ENCODE data around the gene GPR107. TPM values are rescaled to one million over a fixed set of nuclear protein-coding genes. Genes with fewer than 3 reads are reported as not detected.

Gene GPR107
- total RNA-seq, 1 experiment from 2014 or later: 20.0 TPM

DNA sequence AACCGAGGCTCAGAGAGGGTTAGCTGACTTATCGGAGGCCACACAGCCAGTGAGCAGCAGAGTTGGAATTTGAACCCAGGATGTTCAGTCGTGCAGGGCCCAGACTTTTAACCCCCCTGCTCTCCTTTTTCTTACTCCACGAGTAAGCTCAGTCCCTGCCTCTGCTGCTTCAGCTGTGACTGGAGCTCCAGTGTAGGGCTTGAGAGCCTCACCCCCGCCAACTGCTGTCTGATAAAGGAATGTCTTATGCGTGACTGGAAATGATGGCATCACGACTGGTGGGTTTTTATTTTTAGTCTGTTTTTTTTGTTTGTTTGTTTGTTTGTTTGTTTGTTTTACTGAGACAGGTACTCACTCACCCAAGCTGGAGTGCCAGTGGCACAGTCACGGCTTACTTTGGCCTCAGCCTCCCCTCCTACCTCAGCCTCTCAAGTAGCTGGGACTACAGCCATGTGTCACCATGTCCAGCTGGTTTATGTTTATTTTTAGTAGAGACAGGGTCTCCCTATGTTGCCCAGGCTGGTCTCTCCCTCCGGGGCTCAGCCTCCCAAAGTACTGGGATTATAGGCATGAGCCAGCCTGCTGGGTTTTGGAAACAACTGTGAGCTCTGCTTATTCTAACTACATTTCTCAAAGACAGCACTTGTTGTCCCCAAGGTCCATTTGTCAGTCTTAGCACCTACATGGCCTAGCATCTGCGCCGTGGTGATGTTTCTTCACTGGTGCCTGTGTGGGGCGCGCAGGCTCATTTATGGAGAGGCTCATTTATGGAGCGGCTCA is 66.0 kb downstream of the GPR107 start:
- in situ Hi-C loops (cut with HindIII; ENCODE audit: low pct_unique_long_range_greater_than_20kb, low sequenced_read_pairs): no loop called here
- peak; percentile 14 for DNase-seq (ENCODE audit: low read depth)

DNA sequence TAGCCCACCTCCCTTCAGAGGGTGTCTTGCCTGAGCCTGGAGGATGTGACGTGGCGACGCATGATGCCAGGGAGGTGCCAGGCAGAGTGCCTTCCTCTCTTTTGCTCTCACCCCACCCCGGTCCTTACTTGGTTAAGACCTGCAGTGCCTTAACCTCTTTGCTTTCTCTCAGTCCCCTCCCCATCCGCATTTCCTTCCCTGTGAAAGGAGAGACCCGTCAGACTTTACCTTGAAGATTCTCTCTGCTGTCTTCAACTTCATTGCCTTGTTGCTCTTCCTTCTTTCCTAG is 66.5 kb downstream of the GPR107 start:
- DNase-seq (ENCODE audit: low read depth): no peak
- in situ Hi-C loops (cut with HindIII; ENCODE audit: low pct_unique_long_range_greater_than_20kb, low sequenced_read_pairs): no loop called here

DNA sequence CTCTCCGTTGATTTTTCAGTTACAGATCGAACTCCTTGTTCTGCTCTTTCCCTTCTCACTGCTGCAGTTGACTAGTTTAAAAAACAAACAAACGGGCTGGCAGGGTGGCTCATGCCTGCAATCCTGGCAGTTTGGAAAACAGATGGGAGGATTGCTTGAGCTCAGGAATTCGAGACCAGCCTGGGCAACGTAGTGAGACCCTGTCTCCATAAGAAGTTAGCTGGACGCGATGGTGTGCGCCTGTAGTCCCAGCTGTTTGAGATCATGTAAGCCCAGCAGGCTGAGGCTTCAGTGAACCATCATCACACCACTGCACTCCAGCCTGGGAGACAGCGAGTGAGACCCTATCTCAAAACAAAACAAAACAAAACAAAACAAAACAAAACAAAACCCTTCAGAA is 67.1 kb downstream of the GPR107 start:
- peak; percentile 21 for DNase-seq (ENCODE audit: low read depth)
- in situ Hi-C loops (cut with HindIII; ENCODE audit: low pct_unique_long_range_greater_than_20kb, low sequenced_read_pairs): no loop called here

DNA sequence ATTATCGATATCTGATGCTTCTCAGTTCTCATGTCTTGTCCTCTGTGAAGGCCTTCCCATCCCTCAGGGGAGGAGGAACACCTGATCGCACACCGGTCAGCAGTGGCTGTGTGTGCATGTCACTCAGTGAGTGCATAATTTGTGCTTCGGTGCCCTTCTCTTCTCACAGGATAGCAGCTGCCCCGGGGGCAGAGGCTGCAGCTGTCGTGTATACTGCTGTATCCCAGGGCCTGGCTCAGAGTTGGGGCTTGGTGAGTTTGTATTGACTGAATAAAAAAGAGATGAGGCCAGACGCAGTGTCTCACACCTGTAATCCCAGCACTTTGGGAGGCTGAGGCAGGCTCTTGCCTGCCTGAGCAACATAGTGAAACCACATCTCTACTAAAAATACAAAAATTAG is 68.8 kb downstream of the GPR107 start:
- in situ Hi-C loops (cut with HindIII; ENCODE audit: low pct_unique_long_range_greater_than_20kb, low sequenced_read_pairs): no loop called here

DNA sequence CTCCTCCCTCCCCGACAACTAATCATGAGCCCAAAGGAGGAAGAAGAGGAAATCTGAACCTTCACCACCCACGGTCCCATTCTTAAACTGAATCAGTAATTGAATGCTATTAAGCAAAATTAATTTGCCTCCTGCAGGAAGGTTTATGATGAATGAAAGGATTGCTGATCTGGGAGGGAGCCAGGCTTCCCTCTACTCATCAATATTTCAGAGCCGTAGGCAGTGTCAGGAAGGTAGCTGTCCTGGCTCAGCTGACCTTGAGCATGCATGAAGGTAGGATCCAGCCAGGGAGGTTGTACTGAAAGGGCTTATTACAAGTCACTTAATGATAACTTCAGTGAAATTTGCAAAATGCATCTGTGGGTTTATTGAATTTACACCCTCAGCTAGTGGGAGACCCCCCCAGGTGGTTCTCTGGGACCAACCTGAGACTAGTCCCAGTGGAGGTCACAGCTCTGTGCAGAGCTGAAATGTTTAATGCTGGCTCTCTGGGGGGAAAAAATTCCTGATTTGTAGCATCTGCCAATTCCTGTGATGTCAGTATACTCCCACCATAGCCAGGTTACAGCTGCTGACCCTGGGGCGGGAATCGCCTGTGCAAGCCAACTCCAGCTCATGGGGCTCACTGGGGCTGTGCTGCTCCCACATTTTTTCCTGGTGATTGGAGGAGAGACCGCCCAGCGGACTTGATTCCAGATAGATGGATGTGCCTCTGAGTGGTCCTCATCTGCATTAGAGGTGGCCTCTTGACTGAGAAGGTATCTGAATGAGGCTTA is 70.6 kb downstream of the GPR107 start:
- in situ Hi-C loops (cut with HindIII; ENCODE audit: low pct_unique_long_range_greater_than_20kb, low sequenced_read_pairs): no loop called here

More for the DNA sequence above, 68.8 kb downstream of the GPR107 start:
- no peak for DNase-seq (ENCODE audit: low read depth)

DNA sequence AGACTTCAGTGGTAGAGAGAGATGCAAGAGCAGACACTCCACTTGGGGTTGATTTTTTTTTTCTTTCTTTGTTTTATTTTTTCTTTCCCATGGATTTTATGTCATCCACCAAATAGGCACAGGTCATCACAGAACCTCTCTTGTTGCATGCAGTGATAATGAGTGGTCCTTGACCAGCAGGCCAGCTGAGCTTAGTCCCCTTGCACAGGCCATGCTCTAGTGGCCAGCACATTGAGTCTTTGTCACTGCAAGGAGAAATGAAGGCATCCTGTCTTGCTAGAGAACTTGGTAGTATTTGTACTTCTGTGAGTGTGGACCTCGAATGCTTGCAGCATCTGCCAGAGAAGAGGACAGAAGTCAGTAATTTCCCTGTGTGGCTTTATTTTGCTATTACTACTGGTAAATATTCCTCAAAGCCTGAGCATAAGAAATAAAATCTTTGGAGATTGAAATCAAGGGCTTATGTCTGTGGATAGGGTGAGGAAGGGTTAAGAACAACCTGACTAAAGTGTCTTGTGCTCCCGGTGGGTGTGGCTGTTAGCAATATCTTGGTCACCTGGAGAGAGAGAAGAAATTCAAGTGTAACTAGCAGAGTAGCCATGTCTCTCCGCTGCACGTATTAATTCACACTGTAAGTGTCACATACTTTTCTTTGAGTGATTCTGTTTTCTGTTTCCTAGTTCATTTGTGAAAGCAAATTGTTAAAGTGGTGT is 73.2 kb downstream of the GPR107 start:
- in situ Hi-C loops (cut with HindIII; ENCODE audit: low pct_unique_long_range_greater_than_20kb, low sequenced_read_pairs): no loop called here
- DNase-seq (ENCODE audit: low read depth): peak; percentile 87

More for the DNA sequence above, 70.6 kb downstream of the GPR107 start:
- no peak for DNase-seq (ENCODE audit: low read depth)

DNA sequence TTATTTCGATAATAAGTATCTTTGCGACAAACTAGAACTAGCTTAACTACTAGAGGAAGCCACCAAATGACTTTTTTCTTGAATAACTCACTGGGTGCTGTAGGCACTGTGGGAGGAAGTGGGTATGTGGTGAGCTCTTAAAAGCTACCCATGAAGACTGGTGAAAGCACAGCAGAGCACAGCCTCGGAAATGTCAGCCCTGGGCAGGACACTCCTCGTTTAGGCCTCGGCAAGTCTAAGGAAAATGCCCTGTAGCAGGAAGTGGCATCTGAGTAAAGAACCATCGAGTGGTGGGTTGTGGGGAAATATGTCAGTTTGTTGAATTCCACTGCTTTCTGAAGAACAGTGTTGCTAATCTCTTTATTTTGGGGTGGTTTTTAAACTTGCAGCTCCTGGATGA is 74.5 kb downstream of the GPR107 start:
- in situ Hi-C loops (cut with HindIII; ENCODE audit: low pct_unique_long_range_greater_than_20kb, low sequenced_read_pairs): no loop called here
- no peak for DNase-seq (ENCODE audit: low read depth)

DNA sequence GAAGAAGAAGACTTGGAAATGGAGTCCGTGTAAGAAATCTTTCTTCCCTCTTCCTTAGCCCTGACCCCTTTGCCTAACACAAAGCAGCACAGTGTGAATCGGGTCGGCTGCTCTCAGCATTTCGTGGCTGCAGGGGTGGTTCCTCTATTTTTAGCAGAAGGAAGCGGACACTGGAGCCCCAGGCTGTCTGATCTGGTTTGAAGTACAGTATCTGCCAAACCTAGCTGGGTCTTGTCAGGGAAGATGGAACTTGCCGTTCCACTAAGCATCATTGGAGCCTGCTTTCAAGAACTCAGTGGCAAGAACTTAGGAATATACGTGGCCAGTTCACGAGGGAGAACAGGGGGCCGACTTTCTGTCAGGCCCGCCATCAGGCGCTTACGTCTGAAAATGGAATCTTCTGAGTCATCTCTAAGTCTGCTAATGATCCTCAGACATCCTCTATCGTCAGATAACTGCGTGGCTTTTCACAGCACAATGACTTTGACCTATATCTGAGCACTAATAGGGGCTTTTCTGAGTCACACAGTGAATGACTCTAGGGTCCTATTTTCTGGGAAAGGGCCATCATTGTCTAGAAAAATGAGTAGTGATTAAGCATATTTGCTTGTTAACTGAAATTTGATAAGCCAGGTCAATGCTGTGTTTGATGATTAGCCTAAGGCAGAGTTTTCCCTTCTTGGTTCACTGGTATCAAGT is 75.2 kb downstream of the GPR107 start:
- DNase-seq (ENCODE audit: low read depth): peak; percentile 95
- in situ Hi-C loops (cut with HindIII; ENCODE audit: low pct_unique_long_range_greater_than_20kb, low sequenced_read_pairs): no loop called here

DNA sequence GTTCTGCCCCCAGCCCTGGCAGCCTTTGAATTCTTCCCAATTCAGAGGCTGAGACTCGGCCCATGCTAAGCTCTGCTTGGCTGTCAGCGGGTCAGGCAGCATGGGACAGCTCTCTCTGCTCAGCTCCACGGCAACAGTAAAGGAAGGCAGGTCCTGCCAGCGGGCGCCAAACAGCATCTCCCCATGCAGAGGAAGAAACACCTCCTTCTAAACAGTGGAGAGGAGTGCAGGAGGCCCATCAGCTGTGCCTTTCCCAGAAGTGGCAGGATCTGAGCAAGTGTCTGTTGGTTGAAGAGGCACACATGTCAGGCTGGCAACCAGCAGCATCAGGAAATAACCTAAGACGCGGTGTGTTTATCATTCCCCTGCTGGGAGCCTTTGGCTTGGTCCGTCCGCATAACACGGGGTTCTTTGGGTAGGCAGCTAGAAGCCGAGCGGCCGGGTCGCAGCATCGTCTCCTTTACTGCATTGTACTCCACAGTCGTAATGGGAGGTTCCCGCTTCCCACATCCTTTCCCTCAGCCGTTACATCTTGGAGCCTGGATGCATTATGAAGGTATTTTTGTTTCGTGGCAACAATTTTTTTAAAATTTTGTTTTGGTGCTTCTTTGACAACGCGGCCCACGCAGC is 75.8 kb downstream of the GPR107 start:
- in situ Hi-C loops (cut with HindIII; ENCODE audit: low pct_unique_long_range_greater_than_20kb, low sequenced_read_pairs): no loop called here
- DNase-seq (ENCODE audit: low read depth): no peak

DNA sequence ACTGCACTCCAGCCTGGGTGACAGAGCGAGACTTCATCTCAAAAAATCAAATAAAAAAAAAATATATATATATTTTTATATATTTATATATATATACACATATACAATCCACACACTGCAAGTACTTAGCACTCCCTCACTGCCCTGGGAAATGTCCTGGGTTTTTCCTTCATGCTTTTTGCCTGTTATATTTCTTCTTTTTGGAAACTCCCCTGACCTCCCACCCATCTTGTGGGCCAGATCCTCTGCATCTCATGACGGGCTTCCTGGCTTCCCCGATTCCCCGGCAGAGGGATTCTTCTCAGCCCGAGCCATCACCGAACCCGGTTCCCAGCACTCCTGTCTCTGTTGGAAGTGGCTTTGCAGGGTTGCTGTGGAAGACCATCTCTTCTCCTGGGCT is 79.0 kb downstream of the GPR107 start:
- in situ Hi-C loops (cut with HindIII; ENCODE audit: low pct_unique_long_range_greater_than_20kb, low sequenced_read_pairs): no loop called here
- no peak for DNase-seq (ENCODE audit: low read depth)

DNA sequence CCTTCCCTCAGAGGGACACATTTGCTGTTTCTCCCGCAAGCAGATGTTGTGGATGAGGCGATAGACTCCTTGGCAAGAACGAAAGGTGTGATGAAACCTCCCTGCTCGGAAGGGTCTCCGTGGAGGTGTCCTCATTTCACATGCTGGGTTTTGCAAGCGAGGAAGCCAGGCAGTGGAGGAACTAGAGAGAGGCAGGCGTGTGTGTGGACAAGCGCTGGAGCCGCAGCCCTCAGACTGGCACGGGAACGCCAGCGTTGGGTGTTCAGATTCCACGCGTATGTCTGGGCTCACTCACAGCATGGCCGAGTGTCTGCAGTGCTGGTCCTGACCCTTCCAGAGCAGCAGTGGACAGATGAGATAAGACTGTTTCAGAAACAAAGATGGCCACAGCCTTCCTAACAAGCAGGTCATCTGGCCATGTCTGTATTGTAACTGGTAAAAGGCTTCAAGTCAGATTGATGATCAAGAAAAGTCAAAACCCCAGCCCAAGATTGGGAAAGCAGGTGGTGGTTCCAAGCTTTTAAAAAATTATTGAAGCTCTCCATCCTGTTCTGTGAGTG is 83.5 kb downstream of the GPR107 start:
- DNase-seq (ENCODE audit: low read depth): no peak
- in situ Hi-C loops (cut with HindIII; ENCODE audit: low pct_unique_long_range_greater_than_20kb, low sequenced_read_pairs): no loop called here

DNA sequence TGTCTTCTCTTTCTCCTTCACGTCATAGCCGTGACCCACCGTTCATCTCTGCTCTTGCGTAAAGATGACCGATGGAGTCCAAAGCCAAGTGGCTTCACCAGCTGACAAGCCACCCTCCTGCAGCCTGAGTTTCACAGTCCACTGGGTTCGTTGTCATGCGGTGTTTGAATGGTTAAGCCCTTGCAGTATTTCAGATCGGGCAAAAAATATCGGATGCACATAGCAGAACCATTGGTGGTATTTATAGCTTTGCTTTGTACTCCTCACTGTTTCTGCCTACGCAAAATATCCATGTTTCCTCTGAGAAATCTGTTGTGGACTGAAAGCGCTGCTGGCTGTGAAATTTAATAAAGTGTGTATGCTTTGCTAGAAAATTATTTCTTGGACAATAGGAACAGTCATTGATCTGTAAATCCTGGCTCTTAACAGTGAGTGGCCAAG is 84.0 kb downstream of the GPR107 start:
- DNase-seq (ENCODE audit: low read depth): peak; percentile 64
- in situ Hi-C loops (cut with HindIII; ENCODE audit: low pct_unique_long_range_greater_than_20kb, low sequenced_read_pairs): no loop called here

DNA sequence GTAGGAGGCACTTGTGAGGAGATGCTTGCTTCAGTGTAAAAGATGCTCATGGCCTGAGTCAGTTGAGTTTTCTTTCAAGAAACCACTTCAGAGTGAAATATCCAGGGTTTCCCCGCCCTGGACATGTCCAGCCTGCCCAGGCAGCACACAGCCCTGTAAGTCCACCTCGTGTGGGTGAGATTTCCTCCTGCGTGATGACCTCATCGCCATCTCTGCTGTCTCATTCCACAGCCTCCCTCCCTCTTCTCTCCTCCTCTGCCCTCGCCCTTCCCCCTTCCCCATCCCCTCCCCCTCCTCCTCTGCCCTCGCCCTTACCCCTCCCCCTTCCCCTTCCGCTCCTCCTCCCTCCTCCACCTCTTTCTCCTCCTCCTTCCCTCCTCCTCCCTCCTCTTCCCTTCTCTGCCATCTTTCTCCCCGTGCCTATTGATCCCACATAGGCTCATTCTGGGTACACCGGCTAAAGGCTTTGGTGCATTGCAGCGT is 84.5 kb downstream of the GPR107 start:
- in situ Hi-C loops (cut with HindIII; ENCODE audit: low pct_unique_long_range_greater_than_20kb, low sequenced_read_pairs): no loop called here
- peak; percentile 90 for DNase-seq (ENCODE audit: low read depth)

DNA sequence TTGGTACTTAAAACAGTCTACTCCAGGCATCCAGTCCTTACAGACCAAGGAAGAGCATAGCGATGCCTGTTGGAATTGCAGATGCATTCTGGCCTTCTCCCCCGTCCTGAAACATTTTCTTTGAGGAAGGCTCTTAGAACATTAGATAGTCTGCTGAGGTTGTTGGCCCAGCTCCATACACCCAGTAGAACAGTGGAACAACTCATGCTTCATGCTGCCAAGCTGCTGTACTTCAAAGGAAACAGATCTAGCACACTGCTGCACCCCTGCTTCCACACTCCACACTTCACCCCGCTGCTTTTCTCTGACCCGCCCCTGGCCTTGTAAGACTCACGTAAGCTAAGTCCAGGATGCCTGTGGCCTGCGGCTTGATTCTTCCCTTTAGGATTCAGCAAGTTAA is 85.1 kb downstream of the GPR107 start:
- DNase-seq (ENCODE audit: low read depth): no peak
- in situ Hi-C loops (cut with HindIII; ENCODE audit: low pct_unique_long_range_greater_than_20kb, low sequenced_read_pairs): no loop called here

DNA sequence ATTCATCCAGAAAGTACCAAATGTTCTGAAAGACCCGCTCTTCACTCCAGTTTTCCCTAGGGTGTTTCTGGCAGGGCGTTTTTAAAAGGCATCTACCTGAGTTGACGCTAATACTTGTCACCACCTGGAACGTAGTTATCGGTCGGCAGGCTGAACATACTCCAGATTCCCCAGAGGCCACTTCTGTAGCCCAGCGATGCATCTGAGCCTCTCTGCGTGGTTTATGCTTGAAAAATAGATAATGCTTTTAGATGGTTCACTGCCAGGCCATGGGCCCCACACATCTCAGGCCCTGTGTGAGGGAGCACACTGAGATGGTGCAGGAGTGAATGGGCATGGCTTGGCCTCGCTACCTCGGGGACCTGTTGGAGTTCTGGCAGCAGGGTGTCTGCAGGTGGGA is 85.5 kb downstream of the GPR107 start:
- DNase-seq (ENCODE audit: low read depth): no peak
- in situ Hi-C loops (cut with HindIII; ENCODE audit: low pct_unique_long_range_greater_than_20kb, low sequenced_read_pairs): no loop called here

DNA sequence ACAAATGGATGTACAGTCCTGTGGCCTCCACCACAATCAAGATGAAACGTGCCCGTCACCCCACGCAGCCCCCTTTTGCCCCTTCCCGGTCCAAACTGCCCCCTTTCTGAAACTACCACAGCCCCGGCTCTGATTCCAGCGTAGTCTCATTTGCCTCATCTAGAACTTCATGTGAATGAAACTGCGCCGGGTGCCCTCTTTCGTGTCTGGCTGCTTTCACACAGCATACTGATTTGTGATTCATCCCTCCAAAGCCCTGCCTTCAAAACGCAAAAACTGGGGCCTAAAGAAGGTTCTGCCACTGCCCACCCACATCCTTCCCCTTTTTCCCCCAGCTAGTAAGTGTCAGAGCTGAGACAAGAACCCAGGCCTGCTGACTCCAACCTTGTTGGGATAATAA is 87.0 kb downstream of the GPR107 start:
- DNase-seq (ENCODE audit: low read depth): no peak
- in situ Hi-C loops (cut with HindIII; ENCODE audit: low pct_unique_long_range_greater_than_20kb, low sequenced_read_pairs): no loop called here

DNA sequence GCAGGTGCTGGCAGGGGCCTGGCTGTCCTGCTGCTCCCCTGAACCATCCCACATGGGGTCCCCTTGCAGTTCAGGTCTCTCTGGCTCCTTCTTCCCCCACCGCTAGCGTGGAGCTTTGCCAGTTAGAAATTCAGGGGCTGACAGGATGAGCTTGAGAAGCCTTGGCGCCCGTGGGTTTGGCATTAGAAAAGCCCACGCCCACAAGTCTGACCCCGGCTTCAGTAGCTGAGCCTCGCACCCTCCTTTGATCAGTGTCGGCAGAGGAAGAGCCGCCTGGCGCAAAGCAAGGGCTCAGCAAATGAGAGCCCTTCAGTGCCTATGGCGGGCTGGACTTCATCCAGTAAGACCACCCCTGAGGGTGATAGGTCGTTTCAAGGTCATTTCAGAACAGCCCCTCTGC is 88.3 kb downstream of the GPR107 start:
- DNase-seq (ENCODE audit: low read depth): no peak
- in situ Hi-C loops (cut with HindIII; ENCODE audit: low pct_unique_long_range_greater_than_20kb, low sequenced_read_pairs): no loop called here

DNA sequence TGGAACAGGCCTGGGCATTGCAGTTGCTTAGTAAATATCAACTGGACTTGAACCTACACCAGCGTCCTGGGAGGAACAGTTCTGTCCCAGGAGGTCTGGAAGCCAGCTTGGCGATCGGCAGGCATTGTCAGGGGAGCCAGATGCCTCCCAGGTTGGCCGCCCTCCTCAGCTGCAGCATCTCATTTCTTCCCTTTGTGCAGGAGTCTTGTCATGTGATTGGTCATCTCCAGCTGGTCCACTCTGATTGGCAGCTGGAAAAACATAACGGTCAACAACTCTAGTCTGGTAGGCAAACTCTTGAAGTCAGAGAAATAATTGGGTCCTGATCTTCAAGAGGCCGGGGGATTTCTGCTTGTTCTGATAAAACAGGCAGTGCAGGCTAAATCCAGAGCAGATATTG is 88.9 kb downstream of the GPR107 start:
- in situ Hi-C loops (cut with HindIII; ENCODE audit: low pct_unique_long_range_greater_than_20kb, low sequenced_read_pairs): no loop called here
- DNase-seq (ENCODE audit: low read depth): no peak
